ENCODE results near the gene CCDC78. TPM values are rescaled to one million over a fixed set of nuclear protein-coding genes. Genes with fewer than 3 reads are reported as not detected.

Gene CCDC78
- polyA plus RNA-seq (ENCODE audit: insufficient read length in 4 of 4) = 1 to 10 TPM; 1.1 to 3.6 (median 1.8) TPM

DNA sequence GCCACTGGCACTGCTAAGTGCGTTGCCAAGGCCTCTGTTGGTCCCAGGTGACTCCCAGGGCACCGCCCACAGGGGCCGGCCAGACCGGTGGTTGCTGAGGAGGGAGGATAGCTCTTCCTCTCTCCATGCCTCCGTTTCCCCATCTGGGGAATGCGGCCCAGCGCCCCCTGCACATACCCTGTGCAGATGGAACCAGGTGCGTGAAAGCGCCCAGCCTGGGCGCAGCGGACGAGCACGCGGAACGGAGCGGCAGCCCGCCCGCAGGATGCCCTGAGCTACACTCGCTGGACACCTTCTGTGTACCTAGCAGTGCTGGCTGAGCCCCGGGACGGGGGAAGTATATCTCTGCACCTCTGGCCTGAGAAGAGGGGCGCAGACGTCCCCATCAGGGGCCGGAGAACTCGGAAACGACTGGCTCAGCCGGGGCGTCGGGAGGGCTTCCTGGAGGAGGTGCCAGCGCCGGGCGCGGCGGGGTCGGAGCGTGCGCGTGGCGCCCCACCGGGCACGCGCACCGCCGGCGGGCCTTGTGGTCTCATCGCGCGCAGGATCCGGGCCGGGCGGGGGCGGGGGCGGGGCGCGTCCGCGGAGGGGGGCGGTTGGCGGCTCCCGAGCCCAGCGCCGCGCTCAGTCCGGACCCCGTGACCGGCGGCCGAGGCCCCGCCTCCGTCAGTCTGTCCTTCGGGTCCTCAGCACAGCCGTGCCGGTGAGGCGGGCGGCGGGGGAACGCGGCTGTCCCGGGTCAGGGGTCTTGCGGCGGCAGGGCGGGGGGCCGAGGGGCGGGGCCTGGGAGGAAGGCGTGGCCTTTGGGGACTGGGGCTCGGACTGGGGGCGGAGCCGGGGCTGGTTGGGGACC is at the start of gene CCDC78, which contains the start of gene HAGHL:
CCDC78 (minus strand) TSS at position 6 of the 853 bp plus-strand sequence. CDS start 76 bp downstream, outside the sequence.
HAGHL (plus strand) TSS at position 669 of the 853 bp plus-strand sequence. CDS start 404 bp downstream, outside the sequence.
- no peak for DNase-seq (ENCODE audit: low read depth in 4 of 4, low spot score in 3 of 4)

DNA sequence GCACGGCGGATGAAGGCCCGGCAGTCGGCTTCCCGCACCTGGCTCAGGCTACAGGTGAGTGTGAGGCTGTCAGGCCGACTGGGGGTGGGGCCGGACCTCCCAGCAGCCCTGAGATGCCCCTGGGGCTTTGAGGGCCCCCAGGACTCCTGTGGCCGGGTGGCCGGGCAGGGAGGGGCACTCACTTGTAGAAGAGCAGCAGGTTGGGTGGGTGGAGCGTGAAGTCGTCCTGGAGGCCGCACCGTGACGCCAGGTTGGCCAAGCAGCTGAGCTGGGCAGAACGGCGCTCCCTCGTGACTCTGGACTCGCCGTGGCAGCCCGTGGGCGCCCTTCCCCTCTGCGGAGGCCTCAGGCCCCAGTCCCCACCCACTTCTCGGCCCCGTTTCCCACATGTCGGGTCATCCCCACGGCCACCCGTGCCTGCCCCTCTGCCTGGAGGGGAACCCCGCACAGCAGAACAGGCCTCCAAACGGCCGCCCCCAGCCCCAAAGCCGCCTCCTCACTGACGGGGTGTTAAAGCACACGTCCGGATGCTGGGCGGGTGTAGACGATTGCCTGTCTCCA is 49.1 kb upstream of the CCDC78 start:
- DNase-seq (ENCODE audit: low read depth in 4 of 4, low spot score in 3 of 4) = no peak

DNA sequence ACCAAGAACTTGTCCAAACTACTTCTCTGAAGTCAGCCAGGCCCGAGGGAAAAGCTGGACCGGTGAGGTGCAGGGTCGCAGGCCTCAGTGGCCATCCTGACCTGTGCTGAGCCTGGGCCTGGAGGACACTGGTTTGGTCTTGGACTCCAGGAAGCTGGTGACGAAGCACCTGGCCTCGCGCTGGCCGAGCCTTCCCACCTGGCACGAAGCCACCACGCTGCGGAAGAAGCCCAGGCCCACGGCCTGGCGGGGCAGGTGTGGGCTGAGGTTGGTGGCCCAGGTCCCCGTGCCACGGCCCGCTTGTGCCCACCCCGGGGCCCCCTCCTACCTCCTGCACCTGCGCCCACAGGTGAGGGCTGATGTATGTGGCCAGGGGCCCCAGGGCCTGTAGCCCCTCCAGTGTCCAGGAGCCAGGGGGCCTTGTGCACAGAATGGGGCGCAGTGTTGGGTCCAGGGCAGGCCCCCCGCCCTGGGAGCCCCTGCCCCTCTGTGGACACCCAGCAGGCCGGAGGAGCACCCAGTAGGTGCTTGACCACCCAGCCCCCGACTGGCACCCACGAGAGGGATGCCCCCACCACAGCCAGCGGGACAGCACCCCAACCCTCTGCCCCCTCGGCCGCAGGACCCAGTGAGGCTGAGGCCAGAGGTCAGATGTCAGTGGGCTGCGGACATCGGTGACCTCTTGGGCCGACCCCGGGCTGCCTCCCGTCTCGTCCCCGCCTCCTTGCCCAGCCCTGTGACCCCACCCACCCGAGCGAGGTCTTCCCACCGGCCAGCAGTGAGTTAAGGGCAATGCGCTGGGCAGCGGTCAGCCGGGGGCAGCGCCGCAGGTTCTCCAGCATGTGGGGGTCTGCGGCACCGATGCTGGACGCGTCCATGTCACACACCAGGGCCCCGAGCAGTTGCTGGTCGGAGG is 48.1 kb upstream of the CCDC78 start:
- DNase-seq (ENCODE audit: low read depth in 4 of 4, low spot score in 3 of 4) = no peak

DNA sequence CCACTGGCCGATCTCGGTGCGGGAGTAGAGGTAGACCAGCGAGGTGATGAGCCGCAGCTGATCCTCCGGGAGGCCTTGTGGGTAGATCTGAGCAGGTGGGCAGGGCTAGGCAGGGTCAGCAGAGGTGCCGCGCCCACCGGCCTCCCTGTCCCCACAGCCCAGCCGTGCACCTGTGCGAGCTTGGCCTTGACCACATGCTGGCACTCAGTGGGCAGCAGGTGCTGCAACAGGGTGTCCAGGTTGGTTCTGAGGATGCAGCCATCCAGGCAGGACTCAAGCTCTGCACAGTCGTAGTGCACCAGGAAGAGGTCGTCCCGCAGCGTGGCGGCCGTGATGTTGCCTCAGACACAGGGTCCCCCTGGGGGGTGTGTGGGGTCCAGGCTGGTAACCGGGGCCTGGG is 46.7 kb upstream of the CCDC78 start:
- DNase-seq (ENCODE audit: low read depth in 4 of 4, low spot score in 3 of 4) = no peak

DNA sequence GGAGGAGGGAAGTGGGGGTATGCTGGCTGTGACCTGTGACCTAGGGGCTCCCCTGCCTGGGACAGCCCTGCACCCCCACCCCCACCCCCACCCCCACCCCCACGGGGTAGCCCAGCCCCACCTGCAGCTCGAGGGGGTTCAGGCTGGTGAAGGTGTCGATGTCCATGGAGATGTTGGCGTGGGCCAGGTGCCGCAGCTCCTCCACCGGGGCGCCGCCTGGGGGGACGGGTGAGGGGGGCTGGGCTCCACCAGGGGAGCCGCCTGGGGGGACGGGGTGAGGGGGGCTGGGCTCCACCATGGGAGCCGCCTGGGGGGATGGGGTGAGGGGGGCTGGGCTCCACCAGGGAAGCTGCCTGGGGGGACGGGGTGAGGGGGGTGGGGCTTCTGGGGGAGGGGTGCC is 44.2 kb upstream of the CCDC78 start:
- no peak for DNase-seq (ENCODE audit: low read depth in 4 of 4, low spot score in 3 of 4)

DNA sequence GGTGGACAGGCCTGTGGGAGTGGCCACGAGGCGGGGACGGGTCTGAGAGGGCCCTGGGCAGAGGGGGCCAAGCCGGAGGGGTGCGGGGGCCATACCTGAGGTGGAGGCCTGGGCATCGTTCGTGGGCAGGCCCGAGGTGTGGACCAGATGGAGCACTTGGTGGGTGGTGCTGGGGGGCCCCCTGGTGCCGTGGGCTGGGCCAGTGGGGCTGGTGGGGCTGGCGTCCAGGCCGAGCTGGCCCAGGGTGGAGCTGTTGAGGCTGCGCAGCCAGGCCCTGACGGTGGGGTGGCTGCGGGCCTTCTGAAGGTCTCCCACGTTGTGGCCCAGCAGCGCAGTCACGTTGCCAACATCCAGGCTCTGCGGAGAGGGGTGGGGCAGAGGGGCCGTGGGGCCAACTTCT is 43.7 kb upstream of the CCDC78 start:
- DNase-seq (ENCODE audit: low read depth in 4 of 4, low spot score in 3 of 4) = no peak

DNA sequence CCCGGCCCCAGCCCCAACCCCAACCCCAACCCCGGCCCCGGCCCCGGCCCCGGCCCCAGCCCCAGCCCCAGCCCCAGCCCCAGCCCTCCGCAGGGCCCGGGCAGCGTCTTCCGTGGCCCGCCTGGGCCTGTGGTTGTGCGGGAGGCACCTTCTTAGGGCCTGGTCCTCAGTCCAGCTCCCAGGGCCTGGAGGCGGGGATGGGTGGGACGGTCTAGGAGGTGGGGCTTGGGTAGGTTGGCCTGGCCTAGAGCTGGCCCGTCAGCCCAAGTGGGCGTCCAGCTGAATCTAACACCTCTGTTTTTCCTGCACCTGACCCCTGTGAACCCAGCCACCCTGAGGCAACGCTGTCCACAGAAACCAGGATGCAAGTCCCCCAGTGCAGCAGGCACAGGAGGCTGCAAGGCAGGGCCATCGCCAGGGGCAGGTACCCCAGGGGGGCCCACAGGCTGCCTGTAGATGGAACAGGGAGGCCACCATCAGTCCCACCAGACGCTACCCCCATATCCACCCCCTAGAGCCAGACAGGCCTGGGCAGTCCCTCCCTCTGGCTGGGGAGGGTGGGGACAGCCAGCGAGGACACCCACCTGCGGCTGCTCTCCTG is 43.0 kb upstream of the CCDC78 start:
- DNase-seq (ENCODE audit: low read depth in 4 of 4, low spot score in 3 of 4) = no peak

DNA sequence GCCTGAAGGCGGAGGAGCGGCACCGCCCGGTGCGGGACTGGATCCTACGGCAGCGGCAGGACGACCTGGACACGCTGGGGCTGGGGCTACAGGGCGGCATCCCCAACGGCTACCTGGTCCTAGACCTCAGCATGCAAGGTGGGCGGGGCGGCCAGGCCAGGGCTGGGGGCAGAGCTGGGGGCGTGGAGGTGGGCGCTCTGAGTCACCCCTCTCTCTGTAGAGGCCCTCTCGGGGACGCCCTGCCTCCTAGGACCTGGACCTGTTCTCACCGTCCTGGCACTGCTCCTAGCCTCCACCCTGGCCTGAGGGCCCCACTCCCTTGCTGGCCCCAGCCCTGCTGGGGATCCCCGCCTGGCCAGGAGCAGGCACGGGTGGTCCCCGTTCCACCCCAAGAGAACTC is 42.2 kb upstream of the CCDC78 start:
- no peak for DNase-seq (ENCODE audit: low read depth in 4 of 4, low spot score in 3 of 4)

DNA sequence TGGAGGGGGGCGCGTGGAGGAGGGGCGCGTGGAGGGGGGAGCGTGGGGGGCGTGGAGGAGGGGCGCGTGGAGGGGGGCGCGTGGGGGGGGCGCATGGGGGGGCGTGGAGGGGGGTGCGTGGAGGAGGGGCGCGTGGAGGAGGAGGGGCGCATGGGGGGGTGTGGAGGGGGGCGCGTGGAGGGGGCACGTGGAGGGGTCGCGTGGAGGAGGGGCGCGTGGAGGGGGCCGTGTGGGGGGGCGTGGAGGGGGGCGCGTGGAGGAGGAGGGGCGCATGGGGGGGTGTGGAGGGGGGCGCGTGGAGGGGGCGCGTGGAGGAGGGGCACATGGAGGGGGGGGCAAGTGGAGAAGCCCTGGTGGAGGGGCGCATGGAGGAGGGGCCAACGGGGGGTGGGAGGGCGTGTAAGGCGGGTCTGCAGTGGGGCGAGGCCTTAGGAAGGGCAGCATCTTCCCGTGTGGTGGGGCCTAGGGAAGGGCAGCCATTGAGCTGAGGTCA is 41.5 kb upstream of the CCDC78 start:
- no peak for DNase-seq (ENCODE audit: low read depth in 4 of 4, low spot score in 3 of 4)

DNA sequence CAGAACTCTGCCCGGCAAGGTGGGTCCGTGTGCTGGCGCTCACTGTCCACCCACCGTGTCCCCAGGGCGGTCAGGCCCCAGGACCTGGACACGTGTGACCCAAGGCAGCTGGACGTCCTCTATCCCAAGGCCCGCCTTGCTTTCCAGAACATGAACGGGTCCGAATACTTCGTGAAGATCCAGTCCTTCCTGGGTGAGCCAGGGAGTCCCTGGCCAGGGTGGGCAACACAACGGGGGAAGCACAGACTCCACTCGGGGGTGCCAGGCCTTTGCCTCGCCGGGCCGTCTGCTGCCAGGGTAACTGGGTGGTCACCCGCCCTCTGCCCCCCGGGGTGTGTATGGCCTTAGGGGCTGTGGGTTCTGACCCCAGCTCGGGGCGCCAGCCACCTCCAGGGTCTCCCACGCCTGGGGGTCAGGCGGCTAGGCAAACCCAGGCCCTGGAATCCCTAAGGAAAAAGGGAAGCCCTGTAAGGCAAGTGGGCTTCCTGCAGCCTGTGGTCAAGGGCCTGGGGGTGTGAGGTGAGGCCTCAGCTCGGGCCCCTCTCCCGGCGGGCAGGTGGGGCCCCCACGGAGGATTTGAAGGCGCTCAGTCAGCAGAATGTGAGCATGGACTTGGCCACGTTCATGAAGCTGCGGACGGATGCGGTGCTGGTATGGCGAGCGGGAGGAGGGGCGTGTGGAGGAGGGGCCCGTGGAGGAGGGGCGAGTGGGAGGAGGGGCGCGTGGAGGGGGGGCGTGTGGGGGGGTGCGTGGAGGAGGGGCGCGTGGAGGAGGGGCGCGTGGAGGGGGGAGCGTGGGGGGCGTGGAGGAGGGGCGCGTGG is 40.8 kb upstream of the CCDC78 start:
- no peak for DNase-seq (ENCODE audit: low read depth in 4 of 4, low spot score in 3 of 4)

DNA sequence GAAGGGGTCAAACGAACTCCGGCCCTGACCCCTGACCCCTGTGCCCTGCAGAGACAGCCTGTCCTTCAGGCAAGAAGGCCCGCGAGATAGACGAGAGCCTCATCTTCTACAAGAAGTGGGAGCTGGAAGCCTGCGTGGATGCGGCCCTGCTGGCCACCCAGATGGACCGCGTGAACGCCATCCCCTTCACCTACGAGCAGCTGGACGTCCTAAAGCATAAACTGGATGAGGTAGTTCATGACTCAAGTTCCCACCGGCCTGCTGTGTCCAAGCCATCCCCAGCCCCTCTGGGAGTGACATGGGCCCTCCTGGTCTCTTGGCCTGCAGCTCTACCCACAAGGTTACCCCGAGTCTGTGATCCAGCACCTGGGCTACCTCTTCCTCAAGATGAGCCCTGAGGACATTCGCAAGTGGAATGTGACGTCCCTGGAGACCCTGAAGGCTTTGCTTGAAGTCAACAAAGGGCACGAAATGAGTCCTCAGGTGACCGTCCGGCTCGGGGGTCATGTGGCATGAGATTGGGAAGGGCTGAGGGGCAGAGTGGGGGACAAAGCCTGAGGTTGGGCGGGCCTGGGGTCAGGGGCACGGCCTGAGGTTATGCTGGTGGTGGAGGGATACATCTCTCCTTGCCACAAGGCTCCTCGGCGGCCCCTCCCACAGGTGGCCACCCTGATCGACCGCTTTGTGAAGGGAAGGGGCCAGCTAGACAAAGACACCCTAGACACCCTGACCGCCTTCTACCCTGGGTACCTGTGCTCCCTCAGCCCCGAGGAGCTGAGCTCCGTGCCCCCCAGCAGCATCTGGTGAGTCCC is 40.0 kb upstream of the CCDC78 start:
- DNase-seq (ENCODE audit: low read depth in 4 of 4, low spot score in 3 of 4) = no peak

DNA sequence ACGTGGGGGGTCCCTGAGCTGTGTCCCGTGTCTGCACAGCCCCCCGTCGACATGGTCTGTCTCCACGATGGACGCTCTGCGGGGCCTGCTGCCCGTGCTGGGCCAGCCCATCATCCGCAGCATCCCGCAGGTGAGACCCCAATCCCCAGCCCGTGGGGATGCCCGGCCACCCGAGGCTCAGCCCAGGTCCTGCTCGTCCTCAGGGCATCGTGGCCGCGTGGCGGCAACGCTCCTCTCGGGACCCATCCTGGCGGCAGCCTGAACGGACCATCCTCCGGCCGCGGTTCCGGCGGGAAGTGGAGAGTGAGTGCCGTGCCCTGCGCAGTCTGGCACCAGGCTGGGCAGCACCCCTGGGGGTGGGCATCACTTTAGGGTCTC is 39.2 kb upstream of the CCDC78 start:
- no peak for DNase-seq (ENCODE audit: low read depth in 4 of 4, low spot score in 3 of 4)

DNA sequence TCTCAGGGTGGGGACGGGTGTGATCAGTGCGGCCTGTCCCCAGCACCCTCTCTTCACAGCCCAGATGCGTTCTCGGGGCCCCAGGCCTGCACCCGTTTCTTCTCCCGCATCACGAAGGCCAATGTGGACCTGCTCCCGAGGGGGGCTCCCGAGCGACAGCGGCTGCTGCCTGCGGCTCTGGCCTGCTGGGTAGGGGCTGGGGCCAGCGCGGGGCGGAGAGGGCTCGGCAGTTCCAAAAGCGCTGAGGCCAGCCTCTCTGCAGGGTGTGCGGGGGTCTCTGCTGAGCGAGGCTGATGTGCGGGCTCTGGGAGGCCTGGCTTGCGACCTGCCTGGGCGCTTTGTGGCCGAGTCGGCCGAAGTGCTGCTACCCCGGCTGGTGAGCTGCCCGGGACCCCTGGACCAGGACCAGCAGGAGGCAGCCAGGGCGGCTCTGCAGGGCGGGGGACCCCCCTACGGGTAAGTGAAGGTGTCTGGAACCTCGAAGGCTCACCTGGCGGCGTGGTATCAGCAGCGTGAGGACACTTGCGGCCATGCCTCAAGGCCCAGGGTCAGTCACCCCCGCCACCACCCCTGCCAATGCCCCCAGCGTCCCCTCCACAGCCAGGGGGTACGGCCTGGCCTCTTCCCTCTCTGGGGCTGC is 38.7 kb upstream of the CCDC78 start:
- DNase-seq (ENCODE audit: low read depth in 4 of 4, low spot score in 3 of 4) = no peak

DNA sequence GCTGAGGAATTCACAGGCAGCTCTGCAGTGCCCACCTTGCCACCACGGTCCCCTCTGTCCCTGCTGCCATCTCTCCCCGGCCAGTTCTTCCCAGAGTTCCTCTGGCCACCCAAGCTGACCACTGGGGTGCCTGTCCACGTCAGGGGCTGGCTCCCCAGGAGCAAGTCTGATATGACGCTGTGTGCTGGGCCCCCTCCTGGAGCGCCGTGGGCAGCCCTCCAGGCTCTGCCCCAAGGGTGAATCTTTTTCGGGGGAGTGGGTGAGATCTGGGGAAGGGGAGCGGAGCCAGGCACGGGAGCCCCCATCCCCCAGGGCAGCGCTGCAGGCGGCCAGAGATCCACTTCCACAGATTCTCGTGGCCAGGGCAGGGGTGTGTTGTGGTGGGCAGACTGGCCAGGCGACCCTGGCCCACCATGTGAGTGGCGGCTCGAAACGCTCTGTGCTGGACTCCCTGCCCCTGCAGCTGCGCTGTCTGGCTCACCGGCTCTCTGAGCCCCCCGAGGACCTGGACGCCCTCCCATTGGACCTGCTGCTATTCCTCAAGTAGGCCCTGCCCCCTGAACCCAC is 38.0 kb upstream of the CCDC78 start:
- DNase-seq (ENCODE audit: low read depth in 4 of 4, low spot score in 3 of 4) = no peak

DNA sequence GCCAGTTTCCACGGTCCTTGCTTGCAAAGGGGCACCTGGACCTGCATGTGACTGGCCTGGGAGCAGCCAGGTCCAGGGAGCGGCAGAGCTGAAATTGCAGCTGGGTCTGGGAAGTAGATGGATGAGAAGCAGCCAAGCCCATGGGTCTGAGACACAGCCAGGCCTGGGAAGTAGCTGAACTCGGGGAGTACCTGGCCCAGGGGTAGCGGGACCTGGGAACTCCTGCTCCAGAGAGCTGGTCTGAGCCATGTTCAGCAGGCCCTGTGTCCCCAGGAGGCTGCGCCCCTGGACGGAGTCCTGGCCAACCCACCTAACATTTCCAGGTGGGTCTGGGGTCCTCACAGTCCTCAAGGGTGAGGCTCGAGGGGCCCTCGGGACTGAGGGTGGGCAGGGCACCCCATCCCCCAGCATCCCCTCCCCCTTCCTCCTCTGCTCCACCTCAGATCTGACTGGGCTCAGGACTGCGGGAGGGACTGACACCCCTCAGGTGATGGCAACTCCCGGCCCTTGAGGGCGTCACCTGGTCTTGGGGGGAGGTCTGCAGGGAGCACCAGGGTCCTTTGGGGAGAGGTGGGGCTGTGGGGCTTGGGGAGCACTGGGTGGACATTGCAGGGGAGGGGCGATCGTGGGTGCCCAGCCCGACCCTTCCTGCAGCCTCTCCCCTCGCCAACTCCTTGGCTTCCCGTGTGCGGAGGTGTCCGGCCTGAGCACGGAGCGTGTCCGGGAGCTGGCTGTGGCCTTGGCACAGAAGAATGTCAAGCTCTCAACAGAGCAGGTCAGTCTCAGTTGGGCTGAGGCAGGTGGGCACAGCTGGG is 37.3 kb upstream of the CCDC78 start:
- no peak for DNase-seq (ENCODE audit: low read depth in 4 of 4, low spot score in 3 of 4)

DNA sequence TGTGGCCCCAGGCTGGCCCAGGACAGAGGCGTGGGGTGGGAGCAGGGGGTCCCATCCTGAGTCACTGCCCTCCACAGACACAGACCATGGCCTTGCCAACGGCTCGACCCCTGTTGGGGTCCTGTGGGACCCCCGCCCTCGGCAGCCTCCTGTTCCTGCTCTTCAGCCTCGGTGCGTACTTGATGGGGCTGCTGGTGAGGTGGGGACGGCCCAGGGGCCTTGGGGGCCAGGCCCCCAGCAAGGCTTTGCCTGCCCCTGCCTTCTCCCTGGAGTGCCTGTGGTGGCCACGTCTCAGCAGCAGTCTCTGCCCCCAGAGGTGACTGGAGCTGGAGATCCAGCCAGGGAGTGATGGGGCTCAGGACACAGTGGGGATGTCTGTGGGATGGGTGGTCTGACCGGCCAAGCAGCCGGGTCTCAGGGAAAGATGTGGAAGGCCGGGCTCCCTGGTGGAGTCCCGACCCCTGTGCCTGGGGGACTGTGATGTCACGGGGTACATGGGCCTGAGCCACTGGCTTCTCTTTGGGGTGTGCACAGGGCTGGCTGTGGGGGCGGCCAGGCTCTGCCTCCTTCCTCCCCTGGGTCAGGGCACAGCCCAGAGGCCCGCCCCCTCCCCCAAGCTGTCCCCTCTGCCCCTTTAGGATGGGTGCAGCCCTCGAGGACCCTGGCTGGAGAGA is 36.5 kb upstream of the CCDC78 start:
- no peak for DNase-seq (ENCODE audit: low read depth in 4 of 4, low spot score in 3 of 4)

Measured in right renal pelvis (tissue), 4 donors.